ENCODE results near the gene PTPRM. TPM values are rescaled to one million over a fixed set of nuclear protein-coding genes. Genes with fewer than 3 reads are reported as not detected.

PTPRM gene
- total and polyA plus RNA-seq, 2 of the 8 experiments (the other 6 are each of a cell fraction or from before 2014, with no cell fraction given): 4.1 to 7.0 TPM

GRCh38 chr18:8005870-8006569, 438.9 kb downstream of the PTPRM start:
- H3K56ac ChIP-seq (replicated peaks; ENCODE audit: insufficient read length, low read depth, low read length): no peak overlapping the region
- H2BK5ac ChIP-seq (ENCODE audit: low read depth, low read length): no peak overlapping the region
- H3K27me3 ChIP-seq (replicated peaks in 1 of 4; ENCODE audit: control insufficient read depth in 3 of 4, extremely low read depth in 1 of 4, insufficient read depth in 3 of 4, low read length in 3 of 4): no peaks in the 10 kb centered on the region
- peaks cover 0 to 3% (median under 1%) of the 10 kb centered on the region in 4 experiments; a peak in 3 of 7 replicates for H3K4me1 ChIP-seq (replicated peaks in 1 of 4; ENCODE audit: control insufficient read depth in 3 of 4, insufficient read depth in 4 of 4, low read length in 3 of 4)
- H2BK120ac ChIP-seq (replicated peaks; ENCODE audit: low read depth, low read length): no peak overlapping the region
- H2AK5ac ChIP-seq (ENCODE audit: low read depth, low read length): no peak overlapping the region
- no peak overlapping the region for H2AFZ ChIP-seq (ENCODE audit: low read length)
- H2BK15ac ChIP-seq (ENCODE audit: low read length): no peak overlapping the region
- H3K23me2 ChIP-seq (ENCODE audit: low read depth, low read length): no peaks in the 10 kb centered on the region
- no peak overlapping the region for H4K91ac ChIP-seq (replicated peaks; ENCODE audit: insufficient read length, low read length)
- H3K4ac ChIP-seq (replicated peaks; ENCODE audit: insufficient read length, low read depth, low read length): no peak overlapping the region
- H3K9ac ChIP-seq (replicated peaks in 1 of 4; ENCODE audit: extremely low read depth in 1 of 4, low read depth in 3 of 4, low read length in 3 of 4): no peak overlapping the region
- no peak overlapping the region for H2BK20ac ChIP-seq (ENCODE audit: low read length)
- no peak overlapping the region for H3K27ac ChIP-seq (ENCODE audit: low read depth, low read length)
- no peaks in the 10 kb centered on the region for H3K9me3 ChIP-seq (ENCODE audit: insufficient read depth in 2 of 2, low read depth in 1 of 2, low read length in 1 of 2)
- DNase-seq (ENCODE audit: low read depth in 1 of 2, low spot score in 2 of 2): no peak
- no peak overlapping the region for H2BK12ac ChIP-seq (ENCODE audit: low read depth, low read length)
- no peak for FAIRE-seq
- H3K23ac ChIP-seq (ENCODE audit: insufficient read length): no peak overlapping the region
- H3K79me2 ChIP-seq (ENCODE audit: control insufficient read depth in 1 of 2, insufficient read depth in 2 of 2, low read length in 2 of 2): no peaks in the 10 kb centered on the region
- H4K8ac ChIP-seq (ENCODE audit: extremely low read depth, insufficient read depth, low read length): no peak overlapping the region
- 74% methylated on average over 7 of the region's 7 CpGs; no CpG with 5 or more reads in 1 of the 2 experiments for WGBS, 2 experiments (ENCODE audit: extremely low coverage in 1 of 2, insufficient coverage in 1 of 2, insufficient read length in 1 of 2, insufficient replicate concordance in 2 of 2, low coverage in 1 of 2, low lambda C conversion rate in 2 of 2, missing lambda C conversion rate in 1 of 2)
- H4K5ac ChIP-seq (ENCODE audit: insufficient read length, low read depth, low read length): no peak overlapping the region
- no peaks in the 10 kb centered on the region for H3K79me1 ChIP-seq (ENCODE audit: low read depth, low read length)
- H3K4me2 ChIP-seq (ENCODE audit: insufficient read depth in 1 of 2, low read depth in 2 of 2, low read length in 2 of 2): no peak overlapping the region
- H4K20me1 ChIP-seq (replicated peaks in 1 of 2; ENCODE audit: control insufficient read depth in 1 of 2, insufficient read depth in 2 of 2, low read length in 2 of 2): no peaks in the 10 kb centered on the region
- H3K18ac ChIP-seq (ENCODE audit: extremely low read depth, low read length): no peak overlapping the region
- no peaks in the 10 kb centered on the region for H3K36me3 ChIP-seq (ENCODE audit: control insufficient read depth in 2 of 4, insufficient read depth in 4 of 4, low read length in 3 of 4)
- H3K4me3 ChIP-seq (ENCODE audit: extremely low read depth in 1 of 4, insufficient read depth in 2 of 4, low read depth in 3 of 4, low read length in 4 of 4): no peak overlapping the region
- ChIA-PET CTCF (ENCODE audit: partially characterized antibody) (no interaction called here), POLR2A (ENCODE audit: partially characterized antibody) (no interaction called here)
- H3K14ac ChIP-seq (ENCODE audit: insufficient read length): no peak overlapping the region
- TF ChIP-seq SAP30 (IDR thresholded peaks at IDR 0.05; ENCODE audit: insufficient read depth, insufficient replicate concordance, low read length): no peak
